Measurements from ENCODE around the gene C2CD4C.

DNA sequence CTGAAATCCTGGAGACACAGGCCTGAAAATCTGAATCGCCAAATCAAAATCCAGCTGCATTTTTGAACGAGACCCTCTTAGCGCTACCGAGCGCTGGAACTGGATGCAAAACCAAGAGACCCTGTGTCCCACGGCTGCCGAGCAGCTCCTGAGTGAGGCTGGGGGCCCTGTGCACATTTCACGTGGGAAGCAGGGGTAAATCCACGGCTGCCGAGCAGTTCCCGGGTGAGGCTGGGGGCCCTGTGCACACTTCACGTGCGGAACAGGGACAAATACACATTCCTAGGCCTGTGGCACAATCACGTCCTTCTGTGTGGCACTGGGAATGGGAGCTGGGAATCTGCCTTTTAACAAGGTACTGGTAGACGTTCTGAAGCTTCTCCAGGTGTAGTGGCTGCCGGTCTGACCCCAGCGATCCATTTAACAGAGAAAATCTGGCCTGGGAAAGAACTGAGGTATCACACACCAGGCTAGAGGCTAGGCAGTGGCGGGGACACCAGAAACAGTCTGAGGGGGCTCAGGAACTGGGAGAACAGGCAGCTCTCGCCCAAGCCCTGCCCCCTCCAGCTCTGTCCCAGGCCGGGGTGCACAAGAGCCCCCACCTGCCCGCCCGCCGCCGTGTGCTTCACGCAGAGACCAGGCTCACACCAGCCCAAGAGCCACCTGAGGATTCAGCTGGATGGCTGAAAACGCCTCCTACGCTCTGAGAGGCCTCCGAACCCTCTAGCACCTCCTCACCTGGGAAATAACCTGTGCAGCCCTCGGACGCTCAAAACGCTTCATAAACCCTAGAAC, 11.0 kb upstream of the C2CD4C start:
- TF ChIP-seq CTCF (IDR thresholded peaks at IDR 0.05) (no peak), ZFX (IDR thresholded peaks at IDR 0.05; ENCODE audit: borderline replicate concordance) (no peak)
